IPS-18c (cell line): ENCODE data around the gene DENND4A.
A peak's percentile ranks its signal among the peaks of the same experiment; 100 is the strongest.
"Not testable (repeated sequence)": the region's sequence is repeated elsewhere in the genome, so short reads cannot be mapped to it uniquely, and the experiment has no call there.

Source experiments
- H3K4me3 ChIP-seq: 2 replicates; pipeline ENCODE4 v1.7.0; 2013; ENCODE audit warnings: low read depth, mild to moderate bottlenecking, low read length, moderate library complexity; ENCODE audit not compliant: insufficient read depth
- H3K9me3 ChIP-seq: one replicate; pipeline ENCODE4 v1.6.1; 2013; ENCODE audit warnings: mild to moderate bottlenecking, low read length, moderate library complexity; ENCODE audit not compliant: control insufficient read depth, insufficient read depth

The DENND4A gene

DNA sequence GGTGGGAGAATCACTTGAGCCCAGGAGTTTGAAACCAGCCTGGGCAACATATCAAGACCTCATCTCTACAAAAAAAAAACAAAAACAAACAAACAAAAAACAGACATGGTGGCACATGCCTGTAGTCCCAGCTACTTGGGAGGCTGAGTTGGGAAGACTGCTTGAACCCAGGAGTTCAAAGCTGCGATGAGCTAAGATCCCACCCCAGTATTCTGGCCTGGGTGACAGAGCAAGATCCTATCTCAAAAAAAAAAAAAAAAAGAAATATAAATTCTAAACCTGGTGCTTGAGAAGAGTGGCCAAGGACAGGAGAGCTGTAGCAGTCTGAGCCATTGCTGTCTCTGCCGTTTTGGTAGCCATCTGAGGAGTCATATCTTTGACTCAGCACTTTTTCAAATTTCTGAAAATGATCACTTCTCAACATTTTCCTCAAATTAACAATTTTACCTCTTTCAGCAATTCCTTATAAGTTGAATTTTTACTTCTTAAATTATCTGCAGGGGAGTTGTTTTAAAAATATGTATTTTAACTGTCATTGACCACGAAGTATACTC, 3.6 kb upstream of the DENND4A start:
- no peak overlapping the region for H3K4me3 ChIP-seq

DNA sequence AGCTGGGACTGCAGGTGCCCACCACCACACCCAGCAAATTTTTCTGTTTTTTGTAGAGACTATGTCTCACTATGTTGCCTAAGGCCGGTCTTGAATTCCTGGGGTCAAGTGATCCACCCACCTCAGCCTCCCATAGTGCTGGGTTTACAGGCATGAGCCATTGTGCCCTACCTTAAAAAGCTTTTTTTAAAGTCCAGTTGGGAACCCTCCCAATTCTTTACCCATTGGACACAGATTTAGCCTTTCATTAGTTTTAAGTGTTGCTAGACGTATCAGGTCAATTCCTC, 1.7 kb upstream of the DENND4A start:
- H3K4me3 ChIP-seq: no peak overlapping the region
- H3K9me3 ChIP-seq: no peaks in the 10 kb centered on the region

More for the DNA sequence above, 3.6 kb upstream of the DENND4A start:
- no peaks in the 10 kb centered on the region for H3K9me3 ChIP-seq

DNA sequence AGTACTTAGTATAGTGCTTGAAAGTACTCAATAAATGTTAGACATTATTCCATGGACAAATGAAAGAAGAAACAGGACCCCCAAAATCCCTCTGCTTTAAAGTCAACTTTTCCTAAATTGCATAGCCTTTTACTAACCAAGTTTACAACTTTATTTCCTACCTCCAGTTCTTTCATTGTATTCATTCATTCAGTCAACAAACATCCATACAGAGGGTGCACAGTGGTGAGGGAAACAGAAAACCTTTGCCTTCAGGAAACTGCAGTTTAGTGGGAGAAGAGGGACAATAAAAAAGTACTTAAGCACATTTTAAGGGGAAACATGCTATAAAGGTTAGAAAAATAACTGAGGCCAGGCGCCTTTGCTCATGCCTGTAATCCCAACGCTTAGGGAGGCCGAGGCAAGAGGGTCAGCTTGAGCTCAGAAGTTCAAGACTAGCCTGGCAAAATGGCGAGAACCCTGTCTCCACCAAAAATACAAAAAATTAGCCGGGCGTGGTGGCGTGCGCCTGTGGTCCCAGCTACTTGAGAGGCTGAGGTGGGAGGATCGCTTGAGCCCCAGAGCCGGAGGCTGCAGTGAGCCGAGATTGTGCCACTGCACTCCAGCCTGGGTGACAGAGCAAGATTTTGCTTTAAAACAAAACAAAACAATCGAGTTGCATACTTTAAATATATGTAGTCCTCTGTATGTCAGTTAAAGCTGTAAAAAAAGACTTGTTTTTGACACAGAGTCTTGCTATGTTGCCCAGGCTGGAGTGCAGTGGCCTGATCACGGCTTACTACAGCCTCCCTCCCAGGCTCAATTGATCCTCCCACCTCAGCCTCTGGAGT, 1.1 kb upstream of the DENND4A start:
- no peaks in the 10 kb centered on the region for H3K9me3 ChIP-seq
- peak overlapping the region; percentile 83; the same call in 1 of the 2 replicates for H3K4me3 ChIP-seq

DNA sequence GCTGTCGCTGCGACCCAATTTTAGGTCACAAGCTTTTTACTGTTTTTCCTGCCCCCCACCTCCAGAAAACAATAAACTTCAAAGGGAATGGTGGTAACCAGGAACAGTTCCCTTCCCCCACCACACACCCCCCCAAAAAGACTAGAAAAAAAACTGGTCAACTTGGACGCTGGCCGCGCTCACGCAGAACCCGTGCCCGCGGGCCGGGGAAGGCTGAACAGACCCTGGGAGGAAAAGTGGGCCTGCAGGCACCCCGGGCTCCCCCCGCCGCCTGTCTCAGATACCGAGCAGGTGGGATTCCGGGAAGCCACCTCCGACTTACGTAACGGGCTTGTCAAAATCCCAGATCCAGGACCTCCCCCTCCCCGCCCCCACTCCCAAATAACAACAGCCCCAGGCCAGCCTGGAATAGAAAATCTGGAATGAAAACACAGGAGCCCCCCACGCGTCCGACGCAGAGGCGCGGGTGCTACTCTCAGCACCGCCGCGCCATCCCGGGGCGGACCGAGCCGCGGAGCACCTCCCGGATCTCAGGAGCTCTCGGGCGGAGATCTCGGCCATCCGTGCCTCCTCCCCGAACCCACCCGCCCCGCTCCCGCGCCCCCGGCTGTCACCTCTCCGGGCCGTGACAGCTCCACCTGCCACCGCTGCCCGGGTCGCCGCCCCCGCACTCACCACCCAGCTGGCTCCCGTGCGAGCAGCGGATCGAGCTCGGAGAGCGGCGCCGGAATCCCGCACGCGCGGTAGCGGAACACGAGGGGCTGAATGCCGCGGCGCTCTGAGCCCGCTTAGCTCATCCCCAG, 557 bp downstream of the DENND4A start:
- H3K9me3 ChIP-seq: no peaks in the 10 kb centered on the region
- peak overlapping the region; percentile 83 for H3K4me3 ChIP-seq

DNA sequence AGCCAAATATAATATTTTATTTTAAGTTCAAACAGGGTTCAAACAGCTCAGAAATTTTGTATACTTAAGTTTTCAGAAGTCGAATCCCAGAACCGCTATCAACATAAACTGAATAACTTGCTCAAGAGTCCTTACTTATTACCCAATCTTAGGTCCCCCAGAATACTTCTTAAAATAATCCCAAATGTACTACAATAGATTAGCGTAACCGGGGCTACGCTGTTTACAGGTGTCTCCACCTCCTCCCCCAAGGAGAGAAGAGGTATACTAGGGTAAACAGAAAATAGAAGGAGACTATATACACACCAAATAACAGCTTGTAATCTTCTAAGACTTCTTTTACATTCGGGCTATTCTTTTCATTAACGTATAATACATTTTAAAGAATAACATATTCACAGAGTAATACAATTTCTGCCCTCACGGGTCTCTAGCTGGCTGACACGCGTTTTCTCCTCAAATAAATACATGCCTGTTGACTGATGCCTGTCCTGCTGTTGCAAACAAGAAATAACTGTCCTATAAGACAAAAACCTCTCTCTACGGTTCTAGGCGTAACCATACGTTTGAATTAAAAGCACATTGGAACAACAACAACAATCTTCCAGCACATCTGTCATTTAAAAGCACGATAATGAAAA, 1.3 kb downstream of the DENND4A start:
- Histone ChIP-seq H3K9me3 (no peaks in the 10 kb centered on the region), H3K4me3 (peak overlapping the region; percentile 83)

DNA sequence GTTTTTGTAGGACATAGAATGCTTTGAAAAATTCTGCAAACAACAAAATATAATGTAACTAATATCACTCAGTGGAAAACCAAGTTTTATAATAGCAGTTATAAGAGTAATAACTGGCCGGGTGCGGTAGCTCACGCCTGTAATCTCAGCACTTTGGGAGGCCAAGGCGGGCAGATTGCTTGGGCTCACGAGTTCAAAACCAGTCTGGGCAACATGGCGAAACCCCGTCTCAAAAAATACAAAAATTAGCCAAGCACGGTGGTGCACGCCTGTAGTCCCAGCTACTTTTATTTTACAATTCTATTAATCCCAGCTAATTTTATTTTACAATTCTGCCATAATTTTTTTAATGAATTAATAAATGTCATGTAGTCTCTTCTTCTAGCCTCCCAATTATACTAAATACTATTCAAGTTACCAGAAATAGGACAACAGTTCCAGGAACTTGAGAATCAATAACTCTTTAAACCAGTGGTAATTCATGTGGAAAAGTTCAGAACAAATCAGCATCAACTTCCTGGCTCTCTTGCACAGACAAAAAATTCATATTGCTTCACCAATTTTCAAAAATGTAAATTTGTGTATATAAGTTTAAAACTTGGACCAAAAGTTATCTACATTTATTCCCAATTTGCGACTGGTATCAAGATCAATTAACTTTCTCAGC, 2.2 kb downstream of the DENND4A start:
- Histone ChIP-seq H3K4me3 (no peak overlapping the region), H3K9me3 (no peaks in the 10 kb centered on the region)

DNA sequence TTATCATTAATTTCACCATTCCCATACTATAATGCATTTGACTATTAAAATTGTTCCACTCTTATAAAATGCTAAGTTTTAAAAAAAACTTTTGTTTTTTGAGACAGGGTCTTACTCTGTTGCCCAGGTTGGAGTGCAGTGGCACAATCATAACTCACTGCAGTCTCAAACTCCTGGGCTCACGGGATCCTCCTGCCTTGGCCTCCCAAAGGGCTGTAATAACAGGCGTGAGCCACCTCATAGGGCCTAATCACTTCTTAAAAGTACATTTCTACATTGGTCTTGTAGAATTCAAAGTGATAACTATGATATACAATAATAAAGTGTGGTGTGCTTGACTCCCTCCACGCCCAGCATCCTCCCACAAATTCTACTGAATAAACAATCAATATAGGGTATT, 3.0 kb downstream of the DENND4A start:
- H3K9me3 ChIP-seq: no peaks in the 10 kb centered on the region
- H3K4me3 ChIP-seq: no peak overlapping the region

DNA sequence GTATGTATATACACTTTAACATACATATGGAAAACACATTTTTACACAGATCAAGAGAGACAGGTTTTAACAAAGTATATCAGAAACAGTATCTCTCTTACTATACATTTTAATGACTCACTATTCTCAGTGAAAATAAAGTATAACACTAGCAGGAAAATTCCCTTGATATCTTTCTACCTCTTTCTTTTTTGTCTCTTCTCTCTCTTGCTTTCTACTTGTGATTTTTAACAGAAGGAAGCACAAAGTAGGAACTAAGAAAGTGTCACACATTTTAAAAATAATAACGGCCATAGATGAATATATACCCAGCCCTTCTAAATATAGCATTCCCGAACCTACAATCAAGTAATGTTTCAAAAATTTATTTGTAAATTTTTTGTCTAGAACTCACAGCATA, 4.8 kb downstream of the DENND4A start:
- no peaks in the 10 kb centered on the region for H3K9me3 ChIP-seq
- H3K4me3 ChIP-seq: no peak overlapping the region

DNA sequence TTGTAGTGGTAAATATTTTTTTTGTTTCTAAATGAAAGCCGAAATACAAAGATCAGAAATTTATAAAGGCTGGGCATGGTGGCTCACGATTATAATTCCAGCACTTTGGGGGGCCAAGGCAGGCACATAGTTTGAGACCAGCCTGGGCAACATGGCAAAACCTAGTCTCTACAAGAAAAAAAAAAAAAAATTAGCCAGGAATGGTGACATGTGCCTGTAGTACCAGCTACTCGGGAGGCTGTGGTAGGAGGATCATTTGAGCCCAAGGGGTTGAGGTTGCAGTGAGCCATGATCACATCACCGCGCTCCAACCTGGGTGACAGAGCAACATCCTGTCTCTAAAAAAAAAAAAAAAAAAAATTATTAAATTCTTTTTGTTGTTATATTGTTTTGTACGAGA, 6.9 kb downstream of the DENND4A start:
- Histone ChIP-seq H3K9me3 (no peaks in the 10 kb centered on the region), H3K4me3 (no peak overlapping the region)

DNA sequence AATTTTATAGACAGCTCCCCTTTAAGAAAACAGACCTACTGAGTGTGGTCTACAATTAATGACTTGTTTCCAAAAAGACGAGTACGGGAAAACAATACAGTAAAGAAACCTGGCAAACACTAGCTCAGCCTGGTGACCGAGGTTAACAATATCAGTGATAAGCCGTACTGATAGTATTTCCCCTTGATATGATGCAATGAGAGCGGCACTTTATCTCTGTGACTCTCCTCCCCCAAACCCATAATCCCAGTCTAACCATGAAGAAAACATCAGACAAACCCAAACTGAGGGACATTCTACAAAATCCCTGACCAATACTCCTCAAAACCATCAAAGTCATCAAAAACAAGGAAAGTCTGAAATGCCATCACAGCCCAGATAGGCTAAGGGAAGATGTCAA, 8.2 kb downstream of the DENND4A start:
- no peak overlapping the region for H3K4me3 ChIP-seq
- no peaks in the 10 kb centered on the region for H3K9me3 ChIP-seq

DNA sequence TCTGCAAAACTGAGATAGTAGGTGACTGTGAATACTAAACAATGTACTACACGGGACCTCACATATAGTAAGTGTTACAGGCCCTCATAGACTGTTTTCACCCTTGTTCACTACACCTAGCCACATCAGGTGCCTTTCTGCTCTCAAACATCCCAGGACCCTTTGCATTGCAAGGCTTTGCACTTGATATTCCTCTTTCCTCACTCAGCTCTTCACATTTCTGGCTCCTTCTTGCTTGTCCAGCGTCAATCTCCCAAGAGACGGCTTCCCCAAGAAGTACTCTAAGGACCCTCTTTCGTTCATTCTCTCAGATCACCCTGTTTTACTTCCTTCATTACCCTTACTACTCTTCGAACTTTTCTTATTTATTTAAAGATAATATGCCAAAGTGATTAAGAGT, 10.0 kb downstream of the DENND4A start:
- no peaks in the 10 kb centered on the region for H3K9me3 ChIP-seq
- H3K4me3 ChIP-seq: no peak overlapping the region

DNA sequence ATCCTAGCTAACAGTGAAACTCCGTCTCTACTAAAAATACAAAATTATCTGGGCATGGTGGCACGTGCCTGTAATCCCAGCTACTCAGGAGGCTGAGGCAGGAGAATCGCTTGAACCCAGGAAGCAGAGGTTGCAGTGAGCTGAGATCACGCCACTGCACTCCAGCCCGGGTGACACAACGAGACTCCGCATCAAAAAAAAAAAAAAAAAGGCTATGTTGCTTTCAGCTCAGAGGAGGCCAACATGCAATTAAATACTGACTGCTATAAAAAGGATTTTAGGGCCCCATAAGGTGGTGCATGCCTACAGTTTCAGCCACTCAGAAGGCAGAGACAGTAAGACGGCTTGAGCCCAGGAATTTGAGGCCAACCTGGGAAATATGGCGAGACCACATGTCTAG, 13.4 kb downstream of the DENND4A start:
- not testable (repeated sequence) for H3K4me3 ChIP-seq, H3K9me3 ChIP-seq

DNA sequence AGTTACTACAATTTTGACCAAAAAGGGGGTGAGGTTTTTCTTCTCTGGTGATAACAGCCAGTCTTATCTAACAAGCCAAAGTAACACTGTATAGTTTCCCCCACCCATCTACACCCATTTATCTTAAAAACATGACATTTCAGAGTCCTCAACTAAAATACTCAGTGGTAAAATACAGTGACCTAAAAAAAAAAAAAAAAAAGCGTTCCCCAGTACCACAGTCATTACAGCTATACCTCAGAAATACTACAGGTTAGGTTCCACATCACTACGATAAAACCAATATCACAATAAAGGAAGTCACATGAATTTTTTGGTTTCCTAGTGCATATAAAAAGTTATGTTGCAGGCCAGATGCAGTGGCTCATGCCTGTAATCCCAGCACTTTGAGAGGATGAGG, 13.8 kb downstream of the DENND4A start:
- Histone ChIP-seq H3K4me3 (no peak overlapping the region), H3K9me3 (no peaks in the 10 kb centered on the region)

DNA sequence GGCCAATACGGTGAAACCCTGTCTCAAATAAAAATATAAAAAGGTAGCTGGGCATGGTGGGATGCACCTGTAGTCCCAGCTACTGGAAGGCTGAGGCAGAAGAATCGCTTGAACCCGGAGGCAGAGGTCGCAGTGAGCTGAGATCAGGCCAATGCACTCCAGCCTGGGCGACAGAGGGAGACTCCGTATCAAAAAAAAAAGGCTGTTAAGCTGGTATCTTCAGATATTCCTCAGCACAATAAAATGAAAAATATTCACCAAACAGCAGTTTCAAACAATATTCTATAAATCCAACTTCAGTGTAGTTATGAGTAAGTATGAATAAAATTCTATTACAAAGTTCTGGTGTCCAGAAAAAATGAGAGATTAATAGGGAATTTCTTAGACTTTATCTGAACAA, 14.2 kb downstream of the DENND4A start:
- no peaks in the 10 kb centered on the region for H3K9me3 ChIP-seq
- H3K4me3 ChIP-seq: no peak overlapping the region

DNA sequence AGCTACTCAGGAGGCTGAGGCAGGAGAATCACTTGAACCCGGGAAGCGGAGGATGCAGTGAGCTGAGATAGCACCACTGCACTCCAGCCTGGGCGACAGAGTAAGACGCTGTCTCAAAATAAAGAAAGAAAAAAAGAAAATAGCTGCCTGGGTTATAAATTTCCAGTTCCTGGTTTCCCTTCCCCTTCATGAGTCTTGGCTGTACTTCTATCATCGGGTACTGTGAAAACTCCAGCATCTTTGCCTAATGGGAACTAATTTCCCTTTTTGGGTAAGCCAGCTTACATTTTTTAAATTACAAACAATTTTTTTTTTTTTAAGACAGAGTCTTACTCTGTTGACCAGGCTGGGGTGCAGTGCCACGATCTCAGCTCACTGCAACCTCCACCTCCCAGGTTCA, 15.0 kb downstream of the DENND4A start:
- no peaks in the 10 kb centered on the region for H3K9me3 ChIP-seq
- H3K4me3 ChIP-seq: no peak overlapping the region

DNA sequence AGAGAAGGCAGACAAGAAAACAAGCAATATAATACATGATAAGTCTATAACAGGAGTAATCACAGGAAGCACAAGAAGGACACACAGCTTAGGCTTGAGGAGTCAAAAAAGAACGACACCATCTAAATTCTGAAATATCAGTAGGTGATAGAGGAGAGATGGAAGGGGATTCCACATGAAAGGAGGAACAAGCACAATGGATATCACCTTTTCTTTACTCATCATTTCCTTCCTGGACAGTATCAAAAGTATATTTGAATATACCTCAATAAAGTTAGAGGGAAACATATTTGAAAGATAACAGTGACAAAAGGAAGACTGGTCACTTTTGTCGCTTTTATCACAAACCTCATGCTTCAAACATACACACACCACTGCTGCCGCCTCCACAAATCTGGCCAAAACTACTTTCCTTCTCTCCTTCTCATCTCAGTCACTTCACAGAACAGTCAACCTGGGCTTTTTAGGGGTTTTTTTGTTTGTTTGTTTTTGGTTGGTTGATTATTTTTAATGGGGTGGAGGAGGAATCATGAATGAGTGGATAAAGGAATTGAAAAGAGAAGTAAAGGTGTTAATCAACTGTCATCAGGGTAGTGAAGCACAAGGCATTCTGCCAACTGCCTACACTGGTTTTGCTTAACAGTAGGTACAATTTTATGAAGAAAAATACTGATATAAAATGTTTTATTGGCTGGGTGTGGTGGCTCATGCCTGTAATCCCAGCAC, 18.5 kb downstream of the DENND4A start:
- H3K9me3 ChIP-seq: no peaks in the 10 kb centered on the region
- H3K4me3 ChIP-seq: no peak overlapping the region

DNA sequence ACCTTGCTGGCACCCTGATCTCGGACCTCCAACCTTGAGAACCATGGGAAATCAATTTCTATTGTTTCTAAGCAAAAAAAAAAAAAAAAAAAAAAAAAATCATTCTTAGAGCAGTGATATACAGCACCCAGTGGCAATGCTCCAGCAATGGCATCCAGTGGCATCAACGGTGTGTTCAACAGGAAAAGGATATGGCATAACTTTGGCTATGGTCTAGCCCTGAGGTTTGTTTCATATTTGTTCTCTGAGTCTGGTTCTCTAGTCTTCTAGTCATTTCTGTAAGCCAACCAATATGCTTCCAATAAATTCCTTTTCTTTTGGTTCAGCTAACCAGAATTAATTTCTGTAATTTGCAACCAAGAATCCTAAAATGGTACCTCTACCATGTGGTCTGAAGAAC, 19.2 kb downstream of the DENND4A start:
- no peaks in the 10 kb centered on the region for H3K9me3 ChIP-seq

More for the DNA sequence above, 19.2 kb downstream of the DENND4A start:
- H3K4me3 ChIP-seq: no peak overlapping the region
